Hematopoietic multipotent progenitor cell treated with erythropoietin and hydrocortisone succinate and interleukin-3 and kit ligand, for 8 days (in vitro differentiated cells): ENCODE measurements around the gene DFFB.

ENCODE experiments used
- DNase-seq: peaks from one replicate; pipeline ENCODE4 v3.0.0-alpha.2; 2015

Gene DFFB

GRCh38 chr1:3876716-3877115 lies 19.4 kb downstream of the DFFB start:
- no peak for DNase-seq

GRCh38 chr1:3879099-3879498 lies 21.8 kb downstream of the DFFB start:
- no peak for DNase-seq

GRCh38 chr1:3879787-3880428 lies 22.6 kb downstream of the DFFB start:
- DNase-seq = no peak

- DNase-seq = no peak
Observed at GRCh38 chr1:3880429-3881192, 23.3 kb downstream of the DFFB start.

GRCh38 chr1:3881193-3881480 lies 23.9 kb downstream of the DFFB start:
- DNase-seq = peak; percentile 71

- DNase-seq = no peak
Observed at GRCh38 chr1:3883194-3883925, 26.1 kb downstream of the DFFB start.

- DNase-seq = no peak
Observed at GRCh38 chr1:3884966-3885365, 27.7 kb downstream of the DFFB start.

GRCh38 chr1:3885611-3886010 lies 28.3 kb downstream of the DFFB start:
- no peak for DNase-seq

- DNase-seq = no peak
Observed at GRCh38 chr1:3886106-3886670, 28.9 kb downstream of the DFFB start.

- no peak for DNase-seq
Observed at GRCh38 chr1:3886691-3887090, 29.4 kb downstream of the DFFB start.

GRCh38 chr1:3888301-3888700 lies 31.0 kb downstream of the DFFB start:
- DNase-seq = no peak

- DNase-seq = no peak
Observed at GRCh38 chr1:3889936-3890335, 32.7 kb downstream of the DFFB start.

- peak; percentile 62 for DNase-seq
Observed at GRCh38 chr1:3890389-3891328, 33.4 kb downstream of the DFFB start.

GRCh38 chr1:3891329-3891865 lies 34.1 kb downstream of the DFFB start:
- no peak for DNase-seq

GRCh38 chr1:3892748-3893147 lies 35.5 kb downstream of the DFFB start:
- no peak for DNase-seq

GRCh38 chr1:3893190-3893589 lies 35.9 kb downstream of the DFFB start:
- no peak for DNase-seq

GRCh38 chr1:3894626-3895278 lies 37.5 kb downstream of the DFFB start:
- no peak for DNase-seq

GRCh38 chr1:3895279-3895950 lies 38.1 kb downstream of the DFFB start:
- DNase-seq = no peak

- DNase-seq = no peak
Observed at GRCh38 chr1:3895951-3896325, 38.7 kb downstream of the DFFB start.

GRCh38 chr1:3896396-3897000 lies 39.2 kb downstream of the DFFB start:
- no peak for DNase-seq

GRCh38 chr1:3898475-3898735 lies 41.1 kb downstream of the DFFB start:
- DNase-seq = no peak
